ENCODE results near the gene PRSS16. TPM values are rescaled to one million over a fixed set of nuclear protein-coding genes. Genes with fewer than 3 reads are reported as not detected.

PRSS16 gene
- total RNA-seq, 4 donors from 2014 or later = 12.8 to 32.0 (median 21.6) TPM

DNA sequence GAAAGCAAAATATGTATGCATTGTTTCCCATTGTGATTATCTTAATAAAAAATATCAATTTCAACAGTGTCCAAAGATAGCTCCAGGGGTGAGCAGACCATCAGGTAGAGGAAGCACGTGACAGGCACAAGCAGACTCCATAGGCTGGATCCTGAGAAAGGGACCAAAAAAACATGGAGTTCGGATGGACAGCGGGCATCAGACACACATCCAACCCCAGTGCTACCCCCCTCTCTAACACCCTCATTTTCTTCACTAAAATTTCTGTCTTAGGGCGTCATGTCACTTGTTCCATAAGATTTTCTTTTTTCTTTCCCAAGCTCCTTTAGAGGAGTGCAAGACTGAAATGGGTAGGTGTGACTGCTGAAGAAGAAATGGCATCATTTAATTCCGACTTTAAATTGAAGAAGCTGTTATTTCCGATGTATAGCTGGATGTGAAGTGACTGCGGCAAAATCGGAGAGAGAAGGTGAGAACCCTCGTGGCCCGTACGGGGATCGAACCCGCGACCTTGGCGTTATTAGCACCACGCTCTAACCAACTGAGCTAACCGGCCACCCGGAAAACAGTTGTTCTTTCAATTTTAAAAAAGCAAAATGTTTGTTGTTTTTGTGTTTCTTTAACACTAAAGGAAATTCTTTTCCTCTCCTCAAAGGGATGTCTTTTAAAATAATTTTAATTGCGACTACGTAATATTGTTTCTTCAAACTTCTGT, 10.3 kb upstream of the PRSS16 start:
- H3K27me3 ChIP-seq = peaks cover 26% of the 10 kb centered on the region
- DNase-seq = no peak

GRCh38 chr6:27238010-27238983, 9.2 kb upstream of the PRSS16 start:
- H3K27ac ChIP-seq = no peak overlapping the region

More for the DNA sequence above, 10.3 kb upstream of the PRSS16 start:
- Histone ChIP-seq H3K4me3 (replicated peaks in 1 of 3) (no peak overlapping the region), H3K36me3 (no peaks in the 10 kb centered on the region), H3K4me1 (no peaks in the 10 kb centered on the region), H3K27ac (no peak overlapping the region), H3K9me3 (no peaks in the 10 kb centered on the region)
- intact Hi-C loops (cut with DNase I) = no loop called here
- TF ChIP-seq POLR2A (IDR thresholded peaks at IDR 0.05) = no peak
- TF ChIP-seq, protein P1, sequence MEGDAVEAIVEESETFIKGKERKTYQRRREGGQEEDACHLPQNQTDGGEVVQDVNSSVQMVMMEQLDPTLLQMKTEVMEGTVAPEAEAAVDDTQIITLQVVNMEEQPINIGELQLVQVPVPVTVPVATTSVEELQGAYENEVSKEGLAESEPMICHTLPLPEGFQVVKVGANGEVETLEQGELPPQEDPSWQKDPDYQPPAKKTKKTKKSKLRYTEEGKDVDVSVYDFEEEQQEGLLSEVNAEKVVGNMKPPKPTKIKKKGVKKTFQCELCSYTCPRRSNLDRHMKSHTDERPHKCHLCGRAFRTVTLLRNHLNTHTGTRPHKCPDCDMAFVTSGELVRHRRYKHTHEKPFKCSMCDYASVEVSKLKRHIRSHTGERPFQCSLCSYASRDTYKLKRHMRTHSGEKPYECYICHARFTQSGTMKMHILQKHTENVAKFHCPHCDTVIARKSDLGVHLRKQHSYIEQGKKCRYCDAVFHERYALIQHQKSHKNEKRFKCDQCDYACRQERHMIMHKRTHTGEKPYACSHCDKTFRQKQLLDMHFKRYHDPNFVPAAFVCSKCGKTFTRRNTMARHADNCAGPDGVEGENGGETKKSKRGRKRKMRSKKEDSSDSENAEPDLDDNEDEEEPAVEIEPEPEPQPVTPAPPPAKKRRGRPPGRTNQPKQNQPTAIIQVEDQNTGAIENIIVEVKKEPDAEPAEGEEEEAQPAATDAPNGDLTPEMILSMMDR (IDR thresholded peaks at IDR 0.05) = no peak
- WGBS, 2 donors = 17 to 19% methylated on average over 20 of the region's 20 CpGs

GRCh38 chr6:27239258-27239657, 8.2 kb upstream of the PRSS16 start:
- Histone ChIP-seq H3K4me3 (replicated peaks in 1 of 3) (no peak overlapping the region), H3K4me1 (no peaks in the 10 kb centered on the region), H3K9me3 (no peaks in the 10 kb centered on the region), H3K36me3 (no peaks in the 10 kb centered on the region), H3K27ac (no peak overlapping the region), H3K27me3 (peaks cover 31% of the 10 kb centered on the region)
- DNase-seq = no peak
- intact Hi-C loops (cut with DNase I) = no loop called here
- no peak for TF ChIP-seq POLR2A (IDR thresholded peaks at IDR 0.05)
- TF ChIP-seq, protein P1 (IDR thresholded peaks at IDR 0.05) = no peak
- WGBS, 2 donors = 80 to 84% methylated on average over 6 of the region's 6 CpGs

More at GRCh38 chr6:27238010-27238983, 9.2 kb upstream of the PRSS16 start:
- TF ChIP-seq, protein P1 (IDR thresholded peaks at IDR 0.05) = no peak
- TF ChIP-seq POLR2A (IDR thresholded peaks at IDR 0.05) = no peak
- no peak overlapping the region for H3K4me3 ChIP-seq (replicated peaks in 1 of 3)
- intact Hi-C loops (cut with DNase I) = no loop called here
- DNase-seq = no peak
- no peaks in the 10 kb centered on the region for H3K9me3 ChIP-seq
- 5% methylated on average over 32 to 33 of the region's 41 CpGs for WGBS, 2 donors
- H3K4me1 ChIP-seq = no peaks in the 10 kb centered on the region
- peaks cover 29% of the 10 kb centered on the region for H3K27me3 ChIP-seq
- H3K36me3 ChIP-seq = no peaks in the 10 kb centered on the region

DNA sequence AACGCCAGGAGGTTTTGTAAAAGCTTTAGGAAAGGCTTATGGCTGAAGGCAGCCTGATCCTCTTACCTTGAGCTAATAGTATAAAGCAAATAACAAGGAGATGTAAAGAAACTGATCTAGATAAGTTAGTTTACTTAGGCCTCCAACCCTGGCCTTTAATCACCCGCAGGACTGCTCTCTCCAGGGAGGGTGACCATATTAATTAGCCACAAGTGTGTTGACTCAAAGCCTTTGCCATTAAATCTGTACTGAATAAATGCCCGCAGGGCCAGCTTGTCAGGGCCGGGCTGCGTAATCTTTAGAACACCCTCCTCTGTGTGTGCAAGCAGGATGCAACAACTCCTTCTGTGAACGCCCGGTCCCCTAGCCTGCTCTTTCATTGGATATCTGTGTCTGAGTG, 6.1 kb upstream of the PRSS16 start:
- intact Hi-C loops (cut with DNase I) = no loop called here
- H3K4me1 ChIP-seq = no peaks in the 10 kb centered on the region
- no peak for DNase-seq
- 72 to 81% methylated on average over 7 of the region's 7 CpGs for WGBS, 2 donors
- no peak overlapping the region for H3K27ac ChIP-seq
- H3K27me3 ChIP-seq = peaks cover 31% of the 10 kb centered on the region
- no peak for TF ChIP-seq POLR2A (IDR thresholded peaks at IDR 0.05)
- TF ChIP-seq, protein P1 (IDR thresholded peaks at IDR 0.05) = no peak
- H3K4me3 ChIP-seq (replicated peaks in 1 of 3) = no peak overlapping the region
- H3K36me3 ChIP-seq = no peaks in the 10 kb centered on the region
- H3K9me3 ChIP-seq = no peaks in the 10 kb centered on the region

All from thyroid gland (tissue), 4 donors.